H1 (cell line): Measurements from ENCODE around the gene PTCH2. TPM values are rescaled to one million over a fixed set of nuclear protein-coding genes. Genes with fewer than 3 reads are reported as not detected.

Source experiments
- CTCF ChIA-PET: fragments of 300-600 bp; sonication (Branson Sonifier 250); formaldehyde crosslinking; loops from one replicate; lab custom pipeline; 2021; ENCODE audit not compliant: partially characterized antibody; lab: Charles Lee
- POLR2A ChIA-PET: fragments of 300-600 bp; sonication (Branson Sonifier 250); formaldehyde crosslinking; loops from one replicate; lab custom pipeline; 2021; ENCODE audit warnings: inconsistent platforms; ENCODE audit not compliant: partially characterized antibody; lab: Charles Lee
- DNase-seq, 2 experiments: peaks; one replicate each; pipeline versions ENCODE4 v3.0.0 to v3.0.0-alpha.2; 2010 to 2022; ENCODE audit warnings: low spot score in 2 of 2, low read depth in 1 of 2, mixed read lengths in 1 of 2
- FAIRE-seq: peaks from 2 replicates; lab custom pipeline; 2011; peaks lifted over from hg19 to GRCh38; lab: Jason Lieb, UNC
- H2AFZ ChIP-seq: 2 replicates; pipeline ENCODE4 v1.8.1; 2012; ENCODE audit warnings: low read length, inconsistent platforms
- H2AK5ac ChIP-seq: 2 replicates; pipeline ENCODE4 v1.6.1; 2013; ENCODE audit warnings: low read depth, low read length
- H2BK120ac ChIP-seq: replicated peaks from 2 replicates; pipeline ENCODE3; 2013; ENCODE audit warnings: low read depth, low read length, inconsistent platforms
- H2BK12ac ChIP-seq: 2 replicates; pipeline ENCODE4 v1.6.1; 2013; ENCODE audit warnings: low read depth, low read length
- H2BK15ac ChIP-seq: 2 replicates; pipeline ENCODE4 v1.6.1; 2013; ENCODE audit warnings: low read length
- H2BK20ac ChIP-seq: 2 replicates; pipeline ENCODE4 v1.6.1; 2013; ENCODE audit warnings: low read length
- H2BK5ac ChIP-seq: 2 replicates; pipeline ENCODE4 v1.6.1; 2013; ENCODE audit warnings: low read depth, low read length
- H3K14ac ChIP-seq: 2 replicates; pipeline ENCODE4 v1.6.1; 2013; ENCODE audit warnings: inconsistent platforms; ENCODE audit not compliant: insufficient read length
- H3K18ac ChIP-seq: 2 replicates; pipeline ENCODE4 v1.6.1; 2013; ENCODE audit warnings: low read length; ENCODE audit errors: extremely low read depth
- H3K23ac ChIP-seq: 2 replicates; pipeline ENCODE4 v1.6.1; 2013; ENCODE audit warnings: inconsistent platforms; ENCODE audit not compliant: insufficient read length
- H3K23me2 ChIP-seq: 2 replicates; pipeline ENCODE4 v1.6.1; 2013; ENCODE audit warnings: low read depth, low read length
- H3K27ac ChIP-seq: 2 replicates; pipeline ENCODE4 v1.6.1; 2011; ENCODE audit warnings: low read depth, low read length, inconsistent platforms
- H3K27me3 ChIP-seq, 4 experiments: replicated peaks in 1 of 4; 1 replicate in 1 of 4; 2 replicates in 3 of 4; pipeline versions ENCODE4 v1.6.1 to v1.8.1; 2011 to 2013; ENCODE audit warnings: low read length in 3 of 4, mild to moderate bottlenecking in 3 of 4, inconsistent platforms in 2 of 4, mixed read lengths in 2 of 4, moderate library complexity in 1 of 4; ENCODE audit not compliant: control insufficient read depth in 3 of 4, insufficient read depth in 3 of 4; ENCODE audit errors: extremely low read depth in 1 of 4
- H3K36me3 ChIP-seq, 4 experiments: 2 replicates each; pipeline versions ENCODE4 v1.6.1 to v1.8.1; 2011 to 2013; ENCODE audit warnings: mild to moderate bottlenecking in 4 of 4, low read length in 3 of 4, moderate library complexity in 2 of 4, control low read depth in 1 of 4, inconsistent platforms in 1 of 4; ENCODE audit not compliant: insufficient read depth in 4 of 4, control insufficient read depth in 2 of 4
- H3K4ac ChIP-seq: replicated peaks from 2 replicates; pipeline ENCODE3; 2013; ENCODE audit warnings: low read length, low read depth, mixed read lengths, inconsistent platforms; ENCODE audit not compliant: insufficient read length
- H3K4me1 ChIP-seq, 4 experiments: replicated peaks in 1 of 4; 1 replicate in 1 of 4; 2 replicates in 3 of 4; pipeline versions ENCODE4 v1.6.1 to v1.8.1; 2011 to 2013; ENCODE audit warnings: low read length in 3 of 4, inconsistent platforms in 2 of 4, mixed read lengths in 1 of 4; ENCODE audit not compliant: insufficient read depth in 4 of 4, control insufficient read depth in 3 of 4
- H3K4me2 ChIP-seq, 2 experiments: 2 replicates each; pipeline versions ENCODE4 v1.6.1 to v1.8.1; 2011 to 2013; ENCODE audit warnings: low read depth in 2 of 2, low read length in 2 of 2, control low read depth in 1 of 2, inconsistent platforms in 1 of 2, mild to moderate bottlenecking in 1 of 2; ENCODE audit not compliant: insufficient read depth in 1 of 2
- H3K4me3 ChIP-seq, 4 experiments: fragments of 200-600, 300-600 bp in 1 of 4; sonication (generic), shearing (Covaris generic), sonication (Bioruptor Twin) in 1 of 4; 2 replicates each; pipeline versions ENCODE4 v1.5.1 to v1.8.1; 2011 to 2016; ENCODE audit warnings: low read length in 4 of 4, low read depth in 3 of 4, control low read depth in 2 of 4, inconsistent platforms in 2 of 4, mild to moderate bottlenecking in 2 of 4, mixed read lengths in 1 of 4, moderate library complexity in 1 of 4; ENCODE audit not compliant: insufficient read depth in 2 of 4; ENCODE audit errors: extremely low read depth in 1 of 4
- H3K56ac ChIP-seq: replicated peaks from 2 replicates; pipeline ENCODE3; 2013; ENCODE audit warnings: low read depth, mild to moderate bottlenecking, mixed read lengths, low read length, inconsistent platforms; ENCODE audit not compliant: insufficient read length
- H3K79me1 ChIP-seq: 2 replicates; pipeline ENCODE4 v1.6.1; 2013; ENCODE audit warnings: low read depth, low read length, control low read depth
- H3K79me2 ChIP-seq, 2 experiments: 2 replicates each; pipeline versions ENCODE4 v1.6.1 to v1.8.1; 2012 to 2013; ENCODE audit warnings: low read length in 2 of 2, mild to moderate bottlenecking in 2 of 2, inconsistent platforms in 1 of 2; ENCODE audit not compliant: insufficient read depth in 2 of 2, control insufficient read depth in 1 of 2
- H3K9ac ChIP-seq, 4 experiments: replicated peaks in 1 of 4; 1 replicate in 1 of 4; 2 replicates in 3 of 4; pipeline versions ENCODE4 v1.6.1 to v1.8.1; 2011 to 2013; ENCODE audit warnings: low read depth in 3 of 4, low read length in 3 of 4, control low read depth in 2 of 4, mild to moderate bottlenecking in 2 of 4, moderate library complexity in 2 of 4, inconsistent platforms in 1 of 4; ENCODE audit errors: extremely low read depth in 1 of 4
- H3K9me3 ChIP-seq, 2 experiments: 2 replicates each; pipeline versions ENCODE4 v1.6.1 to v1.8.1; 2012 to 2013; ENCODE audit warnings: mild to moderate bottlenecking in 2 of 2, moderate library complexity in 2 of 2, control low read depth in 1 of 2, inconsistent platforms in 1 of 2, low read depth in 1 of 2, low read length in 1 of 2, mixed read lengths in 1 of 2; ENCODE audit not compliant: insufficient read depth in 2 of 2
- H4K20me1 ChIP-seq, 2 experiments: replicated peaks in 1 of 2; 2 replicates each; pipeline versions ENCODE3 to v1.8.1; 2011 to 2013; ENCODE audit warnings: inconsistent platforms in 2 of 2, low read length in 2 of 2, mild to moderate bottlenecking in 1 of 2; ENCODE audit not compliant: insufficient read depth in 2 of 2, control insufficient read depth in 1 of 2
- H4K5ac ChIP-seq: 2 replicates; pipeline ENCODE4 v1.6.1; 2013; ENCODE audit warnings: low read length, low read depth, mixed read lengths, inconsistent platforms; ENCODE audit not compliant: insufficient read length
- H4K8ac ChIP-seq: 2 replicates; pipeline ENCODE4 v1.8.0; 2013; ENCODE audit warnings: mild to moderate bottlenecking, moderate library complexity, low read length, inconsistent platforms; ENCODE audit not compliant: insufficient read depth; ENCODE audit errors: extremely low read depth
- H4K91ac ChIP-seq: replicated peaks from 2 replicates; pipeline ENCODE3; 2013; ENCODE audit warnings: low read length, mixed read lengths, inconsistent platforms; ENCODE audit not compliant: insufficient read length
- BACH1 ChIP-seq: IDR thresholded peaks from 2 replicates; pipeline ENCODE4 v1.6.1; 2012; ENCODE audit warnings: low read length, improper control_type of control experiment
- CBX5 ChIP-seq: fragments of 300-800, 300-1000 bp; sonication (generic); IDR thresholded peaks from 2 replicates; pipeline ENCODE4 v1.7.1; 2016; ENCODE audit warnings: antibody characterized with exemption, low read length, low read depth
- CTBP2 ChIP-seq: IDR thresholded peaks from 2 replicates; pipeline ENCODE4 v1.7.0; 2011; ENCODE audit warnings: borderline replicate concordance, mild to moderate bottlenecking, moderate library complexity, mixed read lengths, low read length; ENCODE audit not compliant: insufficient read depth, insufficient read length
- CTCF ChIP-seq, 3 experiments: IDR thresholded peaks; 1 replicate in 2 of 3; 2 replicates in 1 of 3; pipeline versions ENCODE4 v1.5.1 to v1.6.1; 2011; ENCODE audit warnings: low read length in 3 of 3, mild to moderate bottlenecking in 3 of 3, inconsistent platforms in 2 of 3, low read depth in 1 of 3, moderate library complexity in 1 of 3; ENCODE audit not compliant: insufficient read depth in 1 of 3; ENCODE audit errors: control extremely low read depth in 1 of 3
- E2F6 ChIP-seq: IDR thresholded peaks from 2 replicates; pipeline ENCODE4 v1.6.1; 2012; ENCODE audit warnings: inconsistent platforms
- PHF8 ChIP-seq: fragments of 200-600 bp; sonication (generic); conservative IDR thresholded peaks from 2 replicates; pipeline ENCODE4 v1.7.1; 2012; ENCODE audit warnings: low read depth, mild to moderate bottlenecking, inconsistent platforms, low read length, moderate library complexity
- RFX5 ChIP-seq: IDR thresholded peaks from 2 replicates; pipeline ENCODE4 v1.6.1; 2011; ENCODE audit warnings: low read depth, low read length, improper control_type of control experiment, borderline replicate concordance
- SAP30 ChIP-seq: fragments of 300-600 bp; sonication (generic); IDR thresholded peaks from 2 replicates; pipeline ENCODE4 v1.7.1; 2012; ENCODE audit warnings: low read length, moderate library complexity, mild to moderate bottlenecking, inconsistent platforms; ENCODE audit not compliant: insufficient read depth, insufficient replicate concordance
- SIN3A ChIP-seq, 2 experiments: IDR thresholded peaks in 1 of 2; conservative IDR thresholded peaks in 1 of 2; 2 replicates each; pipeline ENCODE4 v1.6.1; 2011 to 2012; ENCODE audit warnings: low read length in 2 of 2, improper control_type of control experiment in 1 of 2, low read depth in 1 of 2, mild to moderate bottlenecking in 1 of 2
- WGBS, 2 experiments: shearing (Covaris generic) in 1 of 2; methylation state at CpG; one replicate each; pipeline versions ENCODE4 v1.1.6 to v1.1.7; 2013 to 2015; ENCODE audit warnings: low lambda C conversion rate in 2 of 2, mixed read lengths in 2 of 2, inconsistent platforms in 1 of 2, low coverage in 1 of 2, missing lambda C conversion rate in 1 of 2; ENCODE audit not compliant: insufficient replicate concordance in 2 of 2, insufficient coverage in 1 of 2, insufficient read length in 1 of 2; ENCODE audit errors: extremely low coverage in 1 of 2, missing lambda C conversion rate in 1 of 2; 5-methylcytosine and 5-hydroxymethylcytosine counted together
- polyA plus RNA-seq, 7 experiments: library from polyadenylated mRNA; depleted of rRNA in 3 of 7; stranded (reverse) in 5 of 7; unstranded in 2 of 7; fragments of >200 nt in 5 of 7; fragments of 200-250 nt in 2 of 7; gene quantifications; 1 replicate in 5 of 7; 2 replicates in 1 of 7; 4 replicates in 1 of 7; pipeline versions ENCODE4 v1.2.1 to v1.2.3, GENCODE V29; 2011 to 2013; ENCODE audit warnings: missing spikeins in 2 of 7, mixed read lengths in 2 of 7
- total RNA-seq: library from RNA; stranded (reverse); fragmentation: NEBNext Ultra II Directional; extraction: Animal tissue kit (Norgen Biotek cat#: 25700); gene quantifications from 2 replicates; pipeline ENCODE4 v1.2.1, GENCODE V29; 2021

Gene PTCH2
- total and polyA plus RNA-seq, 2 of the 8 experiments (the other 6 are each of a cell fraction or from before 2014, with no cell fraction given): 0.35 to 1.2 TPM

GRCh38 chr1:44803062-44803311 lies 40.1 kb downstream of the PTCH2 start:
- Histone ChIP-seq H2BK5ac (no peak overlapping the region), H3K18ac (no peak overlapping the region), H3K27ac (no peak overlapping the region), H3K4ac (no peak overlapping the region), H3K4me2 (no peak overlapping the region), H4K8ac (no peak overlapping the region), H3K56ac (no peak overlapping the region), H3K23ac (no peak overlapping the region), H2BK15ac (no peak overlapping the region), H4K91ac (no peak overlapping the region), H2BK12ac (no peak overlapping the region), H3K23me2 (peaks cover 7% of the 10 kb centered on the region; the same call in 1 of the 2 replicates), H3K4me1 (peaks cover 2 to 23% (median 19%) of the 10 kb centered on the region in 4 experiments), H3K4me3 (no peak overlapping the region), H3K9ac (no peak overlapping the region), H2AFZ (no peak overlapping the region), H3K9me3 (no peaks in the 10 kb centered on the region), H2BK20ac (no peak overlapping the region), H4K20me1 (peaks cover 0 to 10% of the 10 kb centered on the region in 2 experiments), H3K79me2 (no peaks in the 10 kb centered on the region), H3K36me3 (peaks cover 0 to 16% (median 10%) of the 10 kb centered on the region in 4 experiments; a peak in 5 of 8 replicates), H3K79me1 (no peaks in the 10 kb centered on the region), H3K27me3 (peaks cover 0 to 5% (median 0%) of the 10 kb centered on the region in 4 experiments; a peak in 2 of 7 replicates), H2BK120ac (no peak overlapping the region), H3K14ac (no peak overlapping the region), H4K5ac (no peak overlapping the region), H2AK5ac (no peak overlapping the region)
- CTCF ChIA-PET: interaction anchor here (1.2 to 1.4 kb wide), 2 partner anchors 11 to 12 kb away, joined by 3 to 7 read pairs; no protein-coding TSS in a partner anchor
- POLR2A ChIA-PET: interaction anchor here (1.2 to 19.2 kb wide), 6 partner anchors 16 to 538 kb away, joined by 3 to 547 read pairs (median 8); partner anchors contain the start of genes RPS8 and UROD
- no peak for FAIRE-seq
- no peak for DNase-seq
- WGBS, 2 experiments: 99% methylated on average over 9 of the region's 9 CpGs; no CpG with 5 or more reads in 1 of the 2 experiments
- TF ChIP-seq E2F6: no peak
- no peak for TF ChIP-seq CTCF (IDR thresholded peaks at IDR 0.05; ENCODE audit: control extremely low read depth in 1 of 3, insufficient read depth in 1 of 3, low read depth in 1 of 3, low read length in 3 of 3)
- no peak for TF ChIP-seq RFX5
- no peak for TF ChIP-seq CTBP2
- no peak for TF ChIP-seq SAP30
- TF ChIP-seq PHF8: no peak
- TF ChIP-seq BACH1: no peak
- TF ChIP-seq CBX5: no peak
- no peak for TF ChIP-seq SIN3A (conservative IDR thresholded peaks at IDR 0.05 in 1 of 2, IDR thresholded peaks at IDR 0.05 in 1 of 2; ENCODE audit: low read depth in 1 of 2, low read length in 2 of 2)
